Coronary artery (tissue), 2 donors: ENCODE measurements around the gene ZNF483.
A peak's percentile ranks its signal among the peaks of the same experiment; 100 is the strongest.

Experiments
- DNase-seq: peaks from one replicate; pipeline ENCODE4 v3.0.0-alpha.2; 2017; ENCODE audit warnings: low spot score
- H3K27ac ChIP-seq, 2 donors: fragments of 200-600 bp; sonication (generic); one replicate each; pipeline ENCODE4 v1.5.1; 2016 to 2019
- H3K4me3 ChIP-seq: fragments of 200-600 bp; sonication (generic); 2 replicates; pipeline ENCODE4 v1.5.1; 2016; ENCODE audit warnings: mild to moderate bottlenecking, moderate library complexity
- TF ChIP-seq, protein P1 (sequence below): fragments of 200-600 bp; sonication (generic); IDR thresholded peaks from one replicate; pipeline ENCODE4 v1.5.1; 2019; ENCODE audit warnings: antibody characterized with exemption

ZNF483 gene

GRCh38 chr9:111516061-111516465 is 8.9 kb upstream of the ZNF483 start:
- TF ChIP-seq, protein P1, sequence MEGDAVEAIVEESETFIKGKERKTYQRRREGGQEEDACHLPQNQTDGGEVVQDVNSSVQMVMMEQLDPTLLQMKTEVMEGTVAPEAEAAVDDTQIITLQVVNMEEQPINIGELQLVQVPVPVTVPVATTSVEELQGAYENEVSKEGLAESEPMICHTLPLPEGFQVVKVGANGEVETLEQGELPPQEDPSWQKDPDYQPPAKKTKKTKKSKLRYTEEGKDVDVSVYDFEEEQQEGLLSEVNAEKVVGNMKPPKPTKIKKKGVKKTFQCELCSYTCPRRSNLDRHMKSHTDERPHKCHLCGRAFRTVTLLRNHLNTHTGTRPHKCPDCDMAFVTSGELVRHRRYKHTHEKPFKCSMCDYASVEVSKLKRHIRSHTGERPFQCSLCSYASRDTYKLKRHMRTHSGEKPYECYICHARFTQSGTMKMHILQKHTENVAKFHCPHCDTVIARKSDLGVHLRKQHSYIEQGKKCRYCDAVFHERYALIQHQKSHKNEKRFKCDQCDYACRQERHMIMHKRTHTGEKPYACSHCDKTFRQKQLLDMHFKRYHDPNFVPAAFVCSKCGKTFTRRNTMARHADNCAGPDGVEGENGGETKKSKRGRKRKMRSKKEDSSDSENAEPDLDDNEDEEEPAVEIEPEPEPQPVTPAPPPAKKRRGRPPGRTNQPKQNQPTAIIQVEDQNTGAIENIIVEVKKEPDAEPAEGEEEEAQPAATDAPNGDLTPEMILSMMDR = no peak
- DNase-seq = no peak
- no peak overlapping the region for H3K27ac ChIP-seq
- no peak overlapping the region for H3K4me3 ChIP-seq

DNA sequence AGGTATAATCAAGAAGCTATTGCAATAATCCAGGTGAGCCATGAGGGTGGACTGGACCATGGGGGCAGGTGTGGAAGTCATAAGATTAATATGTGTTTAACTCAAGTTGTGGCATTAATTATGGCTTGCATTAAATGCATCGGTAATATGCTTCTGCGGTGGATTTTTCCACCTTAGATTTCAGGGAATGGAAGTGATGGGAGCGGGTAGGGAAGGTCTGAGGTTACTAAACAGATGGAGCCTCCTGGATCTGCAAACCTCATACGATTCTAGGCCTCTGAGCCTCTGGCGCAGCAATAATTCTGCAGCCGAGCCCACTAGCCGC is 286 bp upstream of the ZNF483 start:
- DNase-seq = no peak
- H3K27ac ChIP-seq = no peak overlapping the region
- peak overlapping the region; percentile 88 for H3K4me3 ChIP-seq
- TF ChIP-seq, protein P1 = no peak

DNA sequence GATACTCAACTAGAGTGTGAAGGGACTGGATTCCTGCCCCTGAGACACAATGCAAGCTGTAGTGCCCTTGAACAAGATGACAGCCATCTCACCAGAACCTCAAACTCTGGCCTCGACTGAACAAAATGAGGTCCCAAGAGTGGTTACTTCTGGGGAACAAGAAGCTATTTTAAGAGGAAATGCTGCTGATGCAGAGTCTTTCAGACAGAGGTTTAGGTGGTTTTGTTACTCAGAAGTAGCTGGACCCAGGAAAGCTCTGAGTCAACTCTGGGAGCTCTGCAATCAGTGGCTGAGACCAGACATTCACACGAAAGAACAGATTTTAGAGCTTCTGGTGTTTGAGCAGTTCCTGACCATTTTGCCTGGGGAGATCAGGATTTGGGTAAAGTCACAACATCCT is 2.4 kb downstream of the ZNF483 start:
- Histone ChIP-seq H3K27ac (no peak overlapping the region), H3K4me3 (no peak overlapping the region)
- no peak for DNase-seq
- TF ChIP-seq, protein P1 = no peak

DNA sequence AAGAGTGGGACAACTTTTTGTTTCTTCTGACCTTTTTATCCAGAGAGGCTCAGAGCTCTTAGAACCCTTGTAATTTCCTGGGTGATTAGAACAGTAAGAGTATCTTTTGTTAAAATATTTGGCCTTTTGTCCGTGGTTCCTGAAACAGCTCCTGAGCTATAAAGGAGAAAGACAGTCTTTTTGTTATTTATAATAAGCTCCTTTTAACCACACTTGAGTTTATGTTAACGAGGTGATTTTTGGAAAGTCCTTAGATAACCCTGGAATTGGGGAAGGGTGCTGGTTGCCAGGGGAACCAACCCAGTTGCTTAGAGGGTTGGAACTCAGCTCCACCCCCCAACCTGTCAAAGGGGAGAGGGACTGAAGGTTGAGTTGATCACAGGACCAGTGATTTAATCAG is 4.8 kb downstream of the ZNF483 start:
- H3K4me3 ChIP-seq = no peak overlapping the region
- no peak for DNase-seq
- TF ChIP-seq, protein P1 = no peak
- no peak overlapping the region for H3K27ac ChIP-seq

DNA sequence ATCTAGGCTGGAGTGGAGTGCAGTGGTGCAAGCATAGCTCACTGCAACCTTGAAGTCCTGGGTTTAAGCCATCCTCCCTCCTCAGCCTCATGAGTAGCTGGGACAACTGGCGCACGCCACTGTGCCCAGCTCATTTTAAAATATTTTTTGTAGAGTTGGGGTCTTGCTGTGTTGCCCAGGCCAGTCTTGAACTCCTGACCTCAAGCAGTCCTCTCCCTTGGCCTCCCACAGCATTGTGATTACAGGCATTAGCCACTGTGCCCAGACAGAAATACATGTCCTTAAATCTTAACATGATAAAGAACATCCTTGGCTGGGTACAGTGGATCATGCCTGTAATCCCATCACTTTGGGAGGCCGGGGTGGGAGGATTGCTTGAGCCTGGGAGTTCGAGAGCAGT is 6.7 kb downstream of the ZNF483 start:
- Histone ChIP-seq H3K4me3 (no peak overlapping the region), H3K27ac (no peak overlapping the region)
- TF ChIP-seq, protein P1 = no peak
- no peak for DNase-seq

DNA sequence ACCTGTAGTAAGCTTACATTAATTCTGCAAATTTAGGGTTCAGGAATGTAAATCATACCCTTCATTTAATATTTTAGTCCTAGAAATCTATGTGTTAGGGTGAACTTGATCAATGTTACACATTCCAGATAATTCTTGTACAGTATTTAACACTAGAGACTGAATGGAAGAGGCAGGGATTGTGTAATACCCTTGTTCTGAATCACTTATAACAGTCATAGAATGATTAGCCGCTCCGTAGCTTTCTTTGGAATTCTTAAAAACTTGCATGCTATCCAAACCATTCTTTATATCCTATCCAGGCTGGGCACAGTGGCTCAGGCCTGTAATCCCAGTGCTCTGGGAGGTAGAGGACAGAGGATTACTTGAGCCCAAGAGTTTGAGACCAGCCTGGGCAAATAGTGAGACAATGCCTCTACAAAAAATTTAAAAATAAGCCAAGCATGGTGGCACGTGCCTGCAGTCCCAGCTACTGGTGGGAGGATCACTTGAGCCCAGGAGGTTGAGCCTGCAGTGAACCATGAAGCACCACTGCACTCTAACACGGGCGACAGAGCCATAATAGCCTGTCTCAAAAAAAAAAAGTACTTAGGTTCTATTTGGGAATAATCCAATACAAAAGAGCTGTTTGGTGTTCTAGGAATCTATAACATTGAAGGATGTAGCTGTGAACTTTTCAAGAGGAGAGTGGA is 8.3 kb downstream of the ZNF483 start:
- TF ChIP-seq, protein P1 = no peak
- no peak for DNase-seq
- Histone ChIP-seq H3K4me3 (no peak overlapping the region), H3K27ac (no peak overlapping the region)

- H3K27ac ChIP-seq = no peak overlapping the region
- DNase-seq = no peak
- TF ChIP-seq, protein P1 = no peak
- no peak overlapping the region for H3K4me3 ChIP-seq
Observed at GRCh38 chr9:111542497-111543254, 17.7 kb downstream of the ZNF483 start.
